Brain microvascular endothelial cell (primary cell): ENCODE results near the gene SLC19A1.

ENCODE experiments used
- DNase-seq: peaks from one replicate; pipeline ENCODE4 v3.0.0-alpha.2; 2020
- H3K27ac ChIP-seq: fragments of 250-450 bp; sonication (Bioruptor Pico); 2 replicates; pipeline ENCODE4 v1.5.1; 2020; ENCODE audit warnings: mild to moderate bottlenecking, moderate library complexity
- H3K27me3 ChIP-seq: fragments of 250-450 bp; sonication (Bioruptor Pico); replicated peaks from 2 replicates; pipeline ENCODE4 v1.5.1; 2020; ENCODE audit warnings: mild to moderate bottlenecking
- H3K36me3 ChIP-seq: fragments of 250-450 bp; sonication (Bioruptor Pico); replicated peaks from 2 replicates; pipeline ENCODE4 v1.5.1; 2020; ENCODE audit warnings: mild to moderate bottlenecking
- H3K4me3 ChIP-seq: 2 replicates; pipeline ENCODE4 v1.5.1; 2011; ENCODE audit warnings: low read depth, mild to moderate bottlenecking, control low read depth, low read length, moderate library complexity
- in situ Hi-C: cut with HindIII; loops from 2 replicates; pipeline ENCODE4 v1.10.0; 2017; ENCODE audit warnings: low sequenced_read_pairs, low pct_ligation_motif_present
- TF ChIP-seq, protein P1 (sequence below): IDR thresholded peaks from 2 replicates; pipeline ENCODE4 v1.5.1; 2011; ENCODE audit warnings: low read depth, mild to moderate bottlenecking, moderate library complexity, low read length, control low read depth, inconsistent platforms; ENCODE audit errors: missing control alignments

SLC19A1 gene

GRCh38 chr21:45578811-45579381 lies 36.7 kb upstream of the SLC19A1 start:
- Histone ChIP-seq H3K27me3 (no peaks in the 10 kb centered on the region), H3K4me3 (no peak overlapping the region), H3K27ac (no peak overlapping the region), H3K36me3 (no peaks in the 10 kb centered on the region)
- TF ChIP-seq, protein P1, sequence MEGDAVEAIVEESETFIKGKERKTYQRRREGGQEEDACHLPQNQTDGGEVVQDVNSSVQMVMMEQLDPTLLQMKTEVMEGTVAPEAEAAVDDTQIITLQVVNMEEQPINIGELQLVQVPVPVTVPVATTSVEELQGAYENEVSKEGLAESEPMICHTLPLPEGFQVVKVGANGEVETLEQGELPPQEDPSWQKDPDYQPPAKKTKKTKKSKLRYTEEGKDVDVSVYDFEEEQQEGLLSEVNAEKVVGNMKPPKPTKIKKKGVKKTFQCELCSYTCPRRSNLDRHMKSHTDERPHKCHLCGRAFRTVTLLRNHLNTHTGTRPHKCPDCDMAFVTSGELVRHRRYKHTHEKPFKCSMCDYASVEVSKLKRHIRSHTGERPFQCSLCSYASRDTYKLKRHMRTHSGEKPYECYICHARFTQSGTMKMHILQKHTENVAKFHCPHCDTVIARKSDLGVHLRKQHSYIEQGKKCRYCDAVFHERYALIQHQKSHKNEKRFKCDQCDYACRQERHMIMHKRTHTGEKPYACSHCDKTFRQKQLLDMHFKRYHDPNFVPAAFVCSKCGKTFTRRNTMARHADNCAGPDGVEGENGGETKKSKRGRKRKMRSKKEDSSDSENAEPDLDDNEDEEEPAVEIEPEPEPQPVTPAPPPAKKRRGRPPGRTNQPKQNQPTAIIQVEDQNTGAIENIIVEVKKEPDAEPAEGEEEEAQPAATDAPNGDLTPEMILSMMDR, result no peak
- no peak for DNase-seq
- in situ Hi-C loops, result no loop called here

GRCh38 chr21:45578176-45578801 lies 36.0 kb upstream of the SLC19A1 start:
- TF ChIP-seq, protein P1, result no peak
- no peak overlapping the region for H3K4me3 ChIP-seq
- H3K27me3 ChIP-seq, result no peaks in the 10 kb centered on the region
- in situ Hi-C loops, result no loop called here
- no peak for DNase-seq
- no peaks in the 10 kb centered on the region for H3K36me3 ChIP-seq
- H3K27ac ChIP-seq, result no peak overlapping the region

DNA sequence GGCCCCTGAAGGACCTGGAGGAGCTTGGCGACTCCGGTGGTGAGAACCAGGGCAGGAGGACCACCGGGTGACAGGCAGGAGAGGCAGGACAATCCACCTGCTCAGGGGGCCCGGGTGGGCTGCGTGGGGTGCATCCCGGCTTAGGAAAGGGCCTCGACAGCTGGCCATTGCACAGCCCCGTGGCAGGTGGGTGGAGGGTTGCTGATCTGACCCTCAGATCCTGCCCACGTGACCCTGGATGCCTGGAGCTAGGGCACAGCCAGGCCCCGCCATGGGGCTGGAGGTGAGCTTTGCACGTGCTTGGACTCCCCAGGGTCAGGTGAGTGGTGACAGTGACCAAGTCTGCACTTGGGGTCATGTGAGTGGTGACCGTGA lies 35.5 kb upstream of the SLC19A1 start:
- Histone ChIP-seq H3K27me3 (no peaks in the 10 kb centered on the region), H3K27ac (no peak overlapping the region), H3K36me3 (no peaks in the 10 kb centered on the region), H3K4me3 (no peak overlapping the region)
- DNase-seq, result no peak
- in situ Hi-C loops, result no loop called here
- TF ChIP-seq, protein P1, result no peak

DNA sequence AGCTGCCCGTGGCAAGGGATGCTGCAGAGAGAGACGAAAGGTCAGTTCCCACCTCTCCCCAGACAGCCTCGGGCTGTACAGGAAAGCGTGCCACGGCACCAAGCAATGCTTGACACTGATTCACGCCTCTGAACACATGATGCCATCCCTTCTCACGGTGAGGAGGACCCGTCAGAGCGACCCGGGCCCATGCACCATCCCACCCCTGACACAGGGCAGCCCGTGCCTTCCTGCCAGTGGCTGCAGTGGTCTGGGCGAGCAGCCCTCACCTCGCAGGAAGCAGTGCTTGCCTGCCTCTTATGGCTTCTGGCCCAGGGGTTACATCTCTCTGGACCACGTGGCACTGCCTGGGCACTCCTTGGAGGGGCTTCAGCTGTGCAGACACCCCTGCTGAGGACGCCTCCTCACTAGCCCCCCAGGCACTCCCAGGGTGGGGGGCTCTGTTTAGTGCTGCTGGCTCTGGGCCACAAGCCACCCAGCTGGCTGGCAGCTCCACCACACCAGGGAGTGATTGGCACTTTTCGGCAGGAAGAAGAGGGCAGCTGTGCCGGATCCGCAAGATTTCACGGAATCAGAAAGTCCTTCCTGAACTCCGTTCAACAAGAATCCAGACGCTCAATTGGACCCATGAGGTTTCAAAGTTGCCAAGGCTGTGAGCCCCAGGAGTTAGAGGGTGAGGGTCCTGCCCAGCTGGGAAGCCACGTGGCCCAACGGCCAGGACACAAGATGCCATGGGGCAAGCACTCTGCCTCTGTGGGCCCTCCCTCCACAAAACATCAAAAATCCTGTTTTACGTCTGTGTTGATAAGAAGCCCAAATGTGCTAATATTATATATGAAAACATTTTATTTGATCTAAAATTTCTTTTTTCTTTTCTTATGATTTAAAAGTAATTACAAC lies 34.8 kb upstream of the SLC19A1 start:
- no peaks in the 10 kb centered on the region for H3K27me3 ChIP-seq
- DNase-seq, result no peak
- no peak overlapping the region for H3K27ac ChIP-seq
- TF ChIP-seq, protein P1, result no peak
- no peaks in the 10 kb centered on the region for H3K36me3 ChIP-seq
- in situ Hi-C loops, result no loop called here
- no peak overlapping the region for H3K4me3 ChIP-seq

DNA sequence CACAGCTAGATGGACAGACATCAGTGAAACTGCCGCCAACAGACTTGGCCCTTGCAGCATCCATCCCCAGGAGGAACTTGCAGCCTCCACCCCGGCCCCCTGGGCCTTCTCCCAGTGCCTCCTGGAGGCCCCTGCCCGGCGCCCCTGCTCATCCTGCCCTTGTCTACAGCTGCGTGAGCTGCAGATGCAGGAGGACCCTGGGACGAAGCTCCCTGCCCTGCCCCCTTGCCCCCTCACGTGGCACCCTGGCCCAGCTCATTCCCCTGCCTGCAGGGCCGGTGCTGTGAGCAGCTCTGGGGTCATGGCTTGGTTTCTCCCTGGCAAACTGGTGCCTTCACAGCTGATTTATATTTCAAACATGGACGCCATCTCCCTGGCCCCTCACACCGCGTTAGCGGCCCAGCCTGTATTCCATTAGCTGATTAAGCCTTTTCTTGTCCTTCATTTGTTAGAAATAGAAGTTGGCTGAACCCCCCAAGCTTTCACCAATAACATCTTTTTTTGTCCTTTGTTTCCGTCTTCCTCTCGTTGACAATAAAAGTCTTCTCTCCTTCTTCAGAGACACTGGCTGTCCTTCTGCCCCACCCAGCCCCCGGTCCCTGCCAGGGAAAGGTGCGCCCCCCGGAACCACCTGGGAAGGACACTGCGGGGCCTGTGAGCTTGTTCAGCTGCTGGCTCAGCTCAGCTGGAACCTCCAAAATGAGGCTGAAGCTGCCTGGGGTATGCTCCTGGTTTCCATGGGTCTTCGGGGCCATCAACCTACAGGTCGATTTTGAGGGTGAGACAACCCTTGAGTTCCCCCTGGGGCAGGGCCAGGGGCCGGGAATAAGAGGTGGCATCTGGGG lies 34.0 kb upstream of the SLC19A1 start:
- in situ Hi-C loops, result no loop called here
- TF ChIP-seq, protein P1, result no peak
- Histone ChIP-seq H3K27me3 (no peaks in the 10 kb centered on the region), H3K4me3 (no peak overlapping the region), H3K27ac (no peak overlapping the region), H3K36me3 (no peaks in the 10 kb centered on the region)
- no peak for DNase-seq
